HL-60 (cell line): ENCODE measurements around the gene FAM234A.

Source experiments
- DNase-seq, 2 experiments: peaks; one replicate each; pipeline ENCODE4 v3.0.0-alpha.2; 2010 to 2020; ENCODE audit warnings: low read depth in 1 of 2, low spot score in 1 of 2
- H3K27ac ChIP-seq: fragments of 250-450 bp; sonication (Bioruptor Pico); replicated peaks from 2 replicates; pipeline ENCODE4 v1.5.1; 2020; ENCODE audit warnings: mild to moderate bottlenecking, moderate library complexity
- H3K27me3 ChIP-seq: fragments of 250-450 bp; sonication (Bioruptor Pico); 2 replicates; pipeline ENCODE4 v1.5.1; 2021; ENCODE audit warnings: mild to moderate bottlenecking, moderate library complexity; ENCODE audit not compliant: insufficient read depth, poor library complexity, severe bottlenecking
- H3K4me3 ChIP-seq: replicated peaks from 2 replicates; pipeline ENCODE4 v1.5.1; 2011; ENCODE audit warnings: mild to moderate bottlenecking, control low read depth, low read length; ENCODE audit not compliant: insufficient read depth
- GABPA ChIP-seq: IDR thresholded peaks from 2 replicates; pipeline ENCODE4 v1.6.1; 2012; ENCODE audit warnings: low read depth
- POLR2AphosphoS5 ChIP-seq: IDR thresholded peaks from 2 replicates; pipeline ENCODE4 v1.6.1; 2012; ENCODE audit warnings: low read depth
- SPI1 ChIP-seq: IDR thresholded peaks from 2 replicates; pipeline ENCODE4 v1.6.1; 2012; ENCODE audit warnings: low read depth, mild to moderate bottlenecking, borderline replicate concordance
- TF ChIP-seq, protein P1 (sequence below): IDR thresholded peaks from one replicate; pipeline ENCODE4 v1.5.1; 2011; ENCODE audit warnings: low read length, control low read depth, inconsistent platforms; ENCODE audit not compliant: insufficient read depth
- TF ChIP-seq, protein P2 (sequence below): IDR thresholded peaks from 2 replicates; pipeline ENCODE4 v1.6.1; 2012; ENCODE audit warnings: low read depth; ENCODE audit not compliant: insufficient replicate concordance

Gene FAM234A

DNA sequence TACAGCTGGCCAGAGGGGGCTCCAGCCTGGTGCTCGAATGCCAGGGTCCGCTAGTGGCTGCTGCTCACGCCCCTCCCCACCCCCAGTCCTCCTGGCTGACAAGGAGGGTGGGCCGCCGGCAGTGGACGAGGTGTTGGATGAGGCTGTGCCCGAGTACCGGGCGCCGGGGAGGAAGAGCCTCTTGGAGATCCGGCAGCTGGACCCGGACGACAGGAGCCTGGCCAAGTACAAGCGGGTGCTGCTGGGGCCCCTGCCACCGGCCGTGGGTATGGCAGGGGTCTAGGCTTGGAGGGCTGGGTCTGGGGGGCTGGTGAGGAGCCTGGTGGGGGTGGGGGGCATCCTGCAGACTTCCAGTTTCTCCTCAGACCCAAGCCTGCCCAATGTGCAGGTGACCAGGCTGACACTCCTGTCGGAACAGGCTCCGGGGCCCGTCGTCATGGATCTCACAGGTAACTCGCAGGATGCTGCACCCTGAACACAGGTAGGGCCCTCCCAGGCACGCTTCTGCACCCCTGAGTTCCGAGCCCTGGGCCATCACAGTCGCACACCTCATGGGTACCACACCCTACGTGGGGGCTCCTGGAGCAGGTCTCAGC, 47.1 kb downstream of the FAM234A start:
- TF ChIP-seq, protein P1, sequence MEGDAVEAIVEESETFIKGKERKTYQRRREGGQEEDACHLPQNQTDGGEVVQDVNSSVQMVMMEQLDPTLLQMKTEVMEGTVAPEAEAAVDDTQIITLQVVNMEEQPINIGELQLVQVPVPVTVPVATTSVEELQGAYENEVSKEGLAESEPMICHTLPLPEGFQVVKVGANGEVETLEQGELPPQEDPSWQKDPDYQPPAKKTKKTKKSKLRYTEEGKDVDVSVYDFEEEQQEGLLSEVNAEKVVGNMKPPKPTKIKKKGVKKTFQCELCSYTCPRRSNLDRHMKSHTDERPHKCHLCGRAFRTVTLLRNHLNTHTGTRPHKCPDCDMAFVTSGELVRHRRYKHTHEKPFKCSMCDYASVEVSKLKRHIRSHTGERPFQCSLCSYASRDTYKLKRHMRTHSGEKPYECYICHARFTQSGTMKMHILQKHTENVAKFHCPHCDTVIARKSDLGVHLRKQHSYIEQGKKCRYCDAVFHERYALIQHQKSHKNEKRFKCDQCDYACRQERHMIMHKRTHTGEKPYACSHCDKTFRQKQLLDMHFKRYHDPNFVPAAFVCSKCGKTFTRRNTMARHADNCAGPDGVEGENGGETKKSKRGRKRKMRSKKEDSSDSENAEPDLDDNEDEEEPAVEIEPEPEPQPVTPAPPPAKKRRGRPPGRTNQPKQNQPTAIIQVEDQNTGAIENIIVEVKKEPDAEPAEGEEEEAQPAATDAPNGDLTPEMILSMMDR: no peak
- TF ChIP-seq GABPA (no peak), SPI1 (no peak)
- TF ChIP-seq, protein P2, sequence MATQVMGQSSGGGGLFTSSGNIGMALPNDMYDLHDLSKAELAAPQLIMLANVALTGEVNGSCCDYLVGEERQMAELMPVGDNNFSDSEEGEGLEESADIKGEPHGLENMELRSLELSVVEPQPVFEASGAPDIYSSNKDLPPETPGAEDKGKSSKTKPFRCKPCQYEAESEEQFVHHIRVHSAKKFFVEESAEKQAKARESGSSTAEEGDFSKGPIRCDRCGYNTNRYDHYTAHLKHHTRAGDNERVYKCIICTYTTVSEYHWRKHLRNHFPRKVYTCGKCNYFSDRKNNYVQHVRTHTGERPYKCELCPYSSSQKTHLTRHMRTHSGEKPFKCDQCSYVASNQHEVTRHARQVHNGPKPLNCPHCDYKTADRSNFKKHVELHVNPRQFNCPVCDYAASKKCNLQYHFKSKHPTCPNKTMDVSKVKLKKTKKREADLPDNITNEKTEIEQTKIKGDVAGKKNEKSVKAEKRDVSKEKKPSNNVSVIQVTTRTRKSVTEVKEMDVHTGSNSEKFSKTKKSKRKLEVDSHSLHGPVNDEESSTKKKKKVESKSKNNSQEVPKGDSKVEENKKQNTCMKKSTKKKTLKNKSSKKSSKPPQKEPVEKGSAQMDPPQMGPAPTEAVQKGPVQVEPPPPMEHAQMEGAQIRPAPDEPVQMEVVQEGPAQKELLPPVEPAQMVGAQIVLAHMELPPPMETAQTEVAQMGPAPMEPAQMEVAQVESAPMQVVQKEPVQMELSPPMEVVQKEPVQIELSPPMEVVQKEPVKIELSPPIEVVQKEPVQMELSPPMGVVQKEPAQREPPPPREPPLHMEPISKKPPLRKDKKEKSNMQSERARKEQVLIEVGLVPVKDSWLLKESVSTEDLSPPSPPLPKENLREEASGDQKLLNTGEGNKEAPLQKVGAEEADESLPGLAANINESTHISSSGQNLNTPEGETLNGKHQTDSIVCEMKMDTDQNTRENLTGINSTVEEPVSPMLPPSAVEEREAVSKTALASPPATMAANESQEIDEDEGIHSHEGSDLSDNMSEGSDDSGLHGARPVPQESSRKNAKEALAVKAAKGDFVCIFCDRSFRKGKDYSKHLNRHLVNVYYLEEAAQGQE: no peak
- H3K4me3 ChIP-seq: no peak overlapping the region
- H3K27ac ChIP-seq: no peak overlapping the region
- H3K27me3 ChIP-seq: peaks cover 22% of the 10 kb centered on the region
- DNase-seq: no peak

DNA sequence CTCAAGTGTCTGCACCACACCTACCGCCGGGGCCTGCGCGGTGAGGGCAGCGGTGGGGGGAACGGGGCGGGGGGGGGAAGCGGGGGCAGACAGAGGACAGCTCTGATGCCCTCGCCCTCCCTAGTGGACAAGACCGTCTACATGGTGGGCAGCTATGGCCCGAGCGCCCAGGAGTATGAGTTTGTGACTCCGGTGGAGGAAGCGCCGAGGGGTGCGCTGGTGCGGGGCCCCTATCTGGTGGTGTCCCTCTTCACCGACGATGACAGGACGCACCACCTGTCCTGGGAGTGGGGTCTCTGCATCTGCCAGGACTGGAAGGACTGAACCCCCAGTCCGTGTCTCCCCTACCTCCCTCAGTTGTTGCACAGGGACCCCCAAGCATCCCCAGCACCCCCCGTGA, 47.9 kb downstream of the FAM234A start:
- Histone ChIP-seq H3K4me3 (no peak overlapping the region), H3K27me3 (peaks cover 18% of the 10 kb centered on the region), H3K27ac (no peak overlapping the region)
- TF ChIP-seq SPI1: no peak
- TF ChIP-seq, protein P2: no peak
- no peak for DNase-seq

DNA sequence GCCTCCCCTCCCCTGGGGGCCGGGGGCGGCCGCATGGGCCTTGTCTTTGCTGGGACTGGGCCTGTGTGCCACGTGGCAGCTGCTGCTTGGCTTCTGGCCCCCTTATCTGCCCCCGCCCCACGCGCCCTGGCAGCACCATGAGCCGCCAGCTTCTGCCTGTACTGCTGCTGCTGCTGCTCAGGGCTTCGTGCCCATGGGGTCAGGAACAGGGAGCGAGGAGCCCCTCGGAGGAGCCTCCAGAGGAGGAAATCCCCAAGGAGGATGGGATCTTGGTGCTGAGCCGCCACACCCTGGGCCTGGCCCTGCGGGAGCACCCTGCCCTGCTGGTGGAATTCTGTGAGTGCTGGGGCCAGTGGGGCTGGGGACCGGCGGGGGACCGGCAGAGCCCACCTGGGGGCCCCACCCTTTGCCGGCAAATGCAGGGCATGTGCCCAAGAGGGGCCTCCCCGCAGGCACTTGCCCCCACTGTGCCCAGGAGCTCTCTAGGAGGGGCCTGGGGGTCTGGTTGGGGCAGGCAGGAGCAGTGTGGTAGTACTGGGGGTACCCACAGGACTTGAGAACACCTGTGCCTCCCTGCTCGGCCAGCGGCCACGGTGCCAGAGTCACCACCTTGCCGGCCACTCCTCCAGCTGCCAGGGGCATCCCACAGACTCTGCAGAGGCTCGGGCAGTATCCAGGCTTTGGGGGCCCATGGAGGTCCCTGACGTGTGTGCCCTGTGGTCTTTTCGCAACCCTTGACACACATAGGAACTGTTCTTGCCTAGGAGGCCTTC, 48.6 kb downstream of the FAM234A start, which contains the start of gene PDIA2:
PDIA2 (plus strand) TSS at position 132 of the 773 bp plus-strand sequence; CDS start at position 138, 6 bp downstream.
- H3K4me3 ChIP-seq: no peak within 1 kb of the TSS

More for the DNA sequence above, 48.6 kb downstream of the FAM234A start, which contains the start of gene PDIA2:
- TF ChIP-seq, protein P1: no peak
- TF ChIP-seq POLR2AphosphoS5: no peak
- TF ChIP-seq, protein P2: no peak
- TF ChIP-seq SPI1: no peak
- TF ChIP-seq GABPA: no peak
- Histone ChIP-seq H3K27me3 (peaks cover 18% of the 10 kb centered on the region), H3K27ac (no peak within 1 kb of the TSS)
- DNase-seq: no peak
